DND-41 (cell line): ENCODE data around the gene LEPR.

Source experiments
- CTCF ChIP-seq: IDR thresholded peaks from 2 replicates; pipeline ENCODE4 v1.5.1; 2012; ENCODE audit warnings: borderline replicate concordance, low read length, moderate library complexity, mild to moderate bottlenecking; ENCODE audit not compliant: poor library complexity, severe bottlenecking; ENCODE audit errors: extremely low read depth
- EZH2 ChIP-seq: IDR thresholded peaks from 3 replicates; pipeline ENCODE4 v1.6.1; 2012; ENCODE audit warnings: borderline replicate concordance, low read depth, mild to moderate bottlenecking, moderate library complexity, low read length, inconsistent platforms; ENCODE audit not compliant: severe bottlenecking

- no peak for TF ChIP-seq CTCF
- TF ChIP-seq EZH2, result no peak
Measured at GRCh38 chr1:65418522-65419185, 1.8 kb upstream of the LEPR start.
